COLO668 (cell line): Measurements from ENCODE around the gene ASB2.

Experiments
- DNase-seq: peaks from one replicate; lab custom pipeline; 2025; ENCODE audit not compliant: unreplicated experiment; lab: John Stamatoyannopoulos, UW

The ASB2 gene

DNA sequence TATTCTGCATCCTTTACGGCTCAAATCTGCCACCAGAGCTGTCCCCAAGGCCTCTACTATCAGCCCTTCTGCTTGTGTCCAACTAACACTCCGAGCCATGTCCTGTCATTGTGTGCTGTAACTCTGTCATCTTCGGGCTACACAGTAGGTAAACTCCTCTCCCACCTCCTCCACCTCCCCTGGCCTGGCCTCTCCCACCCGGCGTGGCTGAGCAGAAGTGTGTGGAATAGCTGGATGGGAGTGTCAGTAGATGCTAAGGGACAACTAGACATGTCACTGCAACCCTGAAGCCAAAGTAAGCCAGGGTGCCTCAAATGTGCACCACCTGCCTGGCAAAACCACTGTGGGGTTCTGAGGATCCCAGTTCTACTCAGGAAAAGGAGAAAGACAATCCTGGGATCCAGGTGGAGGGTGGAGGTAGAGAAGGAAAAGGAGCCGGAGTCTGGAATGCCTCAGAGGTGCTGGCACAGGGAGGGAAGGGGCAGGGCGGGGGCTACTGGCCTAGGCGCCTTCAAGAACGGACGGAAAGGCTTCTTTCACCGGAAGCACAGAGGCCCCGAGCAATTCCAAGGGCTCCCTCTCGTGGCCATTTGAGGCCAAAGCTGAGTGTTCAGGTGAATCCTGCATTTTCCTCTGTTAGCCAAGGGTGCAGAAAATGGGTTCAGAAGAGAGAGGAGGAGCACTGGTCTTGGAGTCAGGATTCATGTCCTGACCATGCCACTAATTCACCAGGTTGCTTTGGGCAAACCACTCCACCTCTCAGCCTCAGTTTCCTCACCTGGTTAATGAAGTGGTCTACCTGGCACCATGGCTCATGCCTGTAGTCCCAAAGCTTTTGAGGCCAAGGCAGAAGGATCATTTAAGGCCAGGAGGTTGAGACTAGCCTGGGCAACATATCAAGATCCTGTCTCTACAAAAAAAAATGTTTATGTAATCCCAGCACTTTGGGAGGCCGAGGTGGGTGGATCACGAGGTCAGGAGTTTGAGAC is 69.7 kb downstream of the ASB2 start:
- DNase-seq: peak; percentile 62

DNA sequence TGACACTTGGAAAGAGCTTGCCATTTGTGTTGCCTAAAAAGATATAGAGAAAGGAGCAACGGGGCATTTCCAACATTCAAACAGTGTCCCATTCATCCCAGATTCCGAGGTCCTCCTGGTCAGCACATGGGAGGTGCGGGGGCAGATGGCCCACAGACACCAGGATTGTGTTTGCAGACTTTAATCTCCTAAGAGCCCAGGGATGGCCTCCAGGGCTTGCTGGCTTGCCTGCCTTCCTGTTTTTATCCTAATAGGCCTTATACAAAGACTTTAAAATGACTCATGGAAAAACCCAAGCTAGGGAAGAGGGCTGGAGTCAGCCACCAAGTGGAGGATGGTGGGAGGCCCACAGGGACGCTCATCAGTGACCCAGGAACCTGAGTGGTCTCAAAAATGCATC is 70.7 kb downstream of the ASB2 start:
- no peak for DNase-seq

DNA sequence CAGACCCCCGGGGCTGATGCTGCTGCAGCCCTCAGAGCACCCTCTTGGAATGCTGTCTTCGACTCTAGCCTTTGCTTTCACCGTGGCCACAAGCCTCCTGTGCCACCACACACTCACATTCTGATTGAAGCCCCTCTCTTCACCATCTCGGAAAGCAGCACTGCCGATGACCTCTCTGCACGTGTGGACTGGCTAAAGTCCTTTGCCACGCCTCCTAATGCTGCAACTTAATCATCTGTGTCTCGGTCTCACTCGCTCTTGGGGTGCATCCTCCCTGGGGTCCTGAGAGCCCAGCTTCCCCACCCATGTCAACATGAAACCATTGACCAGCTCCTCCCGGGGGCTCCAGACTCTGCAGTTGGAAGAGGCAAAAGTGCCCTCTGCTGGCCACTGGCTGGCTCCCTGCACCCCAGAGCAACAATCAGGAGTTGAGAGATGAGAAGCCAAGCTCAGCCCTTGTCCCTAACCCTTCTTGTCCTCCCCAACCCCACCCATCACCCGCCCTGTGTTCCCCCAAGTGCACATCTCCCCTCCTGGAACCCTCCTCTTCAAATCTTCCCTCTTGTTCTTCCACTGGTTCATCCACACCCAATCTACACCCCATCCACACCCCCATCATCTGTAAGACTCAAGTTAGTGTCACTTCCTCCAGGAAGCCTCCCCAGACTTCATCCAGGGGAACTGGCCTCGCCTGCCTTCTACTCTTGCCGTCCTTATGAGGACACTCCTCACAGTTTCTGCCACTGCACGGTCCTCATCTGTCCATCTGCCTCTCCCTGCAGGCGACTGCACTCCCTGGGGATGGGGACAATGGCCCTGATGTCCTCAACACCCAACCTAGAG is 72.8 kb downstream of the ASB2 start:
- no peak for DNase-seq

DNA sequence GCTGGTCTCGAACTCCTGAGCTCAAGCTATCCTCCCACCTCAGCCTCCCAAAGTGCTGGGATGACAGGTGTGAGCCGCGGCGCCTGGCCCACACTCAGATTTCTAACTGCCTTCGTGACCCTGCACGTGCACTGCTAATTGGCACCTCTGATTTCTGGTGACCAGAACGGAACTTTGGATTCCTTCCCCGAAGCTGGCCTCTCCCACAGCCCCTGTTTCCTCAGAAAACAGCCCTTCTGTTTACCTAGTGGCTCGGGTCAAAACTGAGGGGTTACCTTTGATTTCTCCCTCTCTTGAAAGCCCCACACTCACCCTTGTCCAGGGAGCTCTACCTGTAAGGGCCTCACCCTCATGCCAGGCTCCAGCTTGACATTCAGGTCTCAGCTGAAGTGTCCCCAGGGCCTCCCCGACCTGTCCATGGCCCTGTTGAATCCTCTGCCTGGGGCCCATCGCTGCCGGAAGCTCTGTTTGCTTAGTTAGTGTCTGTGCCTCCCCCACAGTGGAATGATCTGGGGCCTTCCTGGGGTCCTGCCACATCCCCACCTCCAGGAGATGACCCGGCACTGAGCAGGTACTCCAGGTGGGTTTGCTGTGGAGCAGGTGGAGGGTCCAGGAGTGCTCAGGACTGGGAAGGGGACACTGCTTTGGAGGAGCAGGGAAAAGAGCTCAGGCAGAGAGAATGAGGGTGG is 73.6 kb downstream of the ASB2 start:
- DNase-seq: no peak

DNA sequence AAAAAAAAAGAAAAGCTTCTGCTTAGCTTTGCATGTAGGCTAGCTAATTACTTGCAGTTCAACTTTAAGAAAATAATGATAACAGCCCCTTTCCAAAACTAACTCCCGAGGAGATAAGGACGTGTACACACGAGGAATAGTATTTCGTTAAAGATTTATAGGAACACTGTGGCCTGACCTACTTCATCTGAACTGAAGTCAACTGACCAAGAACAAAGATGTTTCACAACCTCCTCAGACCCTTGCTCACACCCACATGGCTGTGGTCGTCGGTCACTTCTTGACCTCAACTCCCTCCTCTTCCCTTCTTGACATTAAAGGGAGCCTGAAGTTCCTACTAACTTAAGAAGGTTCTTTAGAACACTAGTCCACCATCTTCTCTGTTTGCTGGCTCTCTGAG is 74.6 kb downstream of the ASB2 start:
- DNase-seq: no peak

DNA sequence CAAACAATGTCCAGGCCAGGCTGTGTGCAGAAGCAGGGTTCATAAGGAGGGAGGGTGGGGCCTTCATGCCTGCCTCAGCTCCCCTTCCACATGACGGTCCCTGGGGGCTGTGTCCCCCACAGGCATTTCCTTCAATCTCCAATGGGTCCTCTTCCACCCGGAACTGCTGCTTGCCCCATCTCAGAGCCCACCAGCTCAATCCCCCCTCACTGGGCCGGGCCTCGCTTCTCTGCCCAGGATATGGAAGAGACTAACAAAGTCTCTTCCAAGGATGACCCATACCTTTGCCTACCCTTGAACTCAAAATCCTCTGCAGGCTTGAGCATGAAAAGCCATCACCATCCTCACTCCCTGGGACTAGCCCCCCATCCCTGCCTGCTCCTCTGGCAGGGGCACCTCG is 77.6 kb downstream of the ASB2 start:
- DNase-seq: no peak

DNA sequence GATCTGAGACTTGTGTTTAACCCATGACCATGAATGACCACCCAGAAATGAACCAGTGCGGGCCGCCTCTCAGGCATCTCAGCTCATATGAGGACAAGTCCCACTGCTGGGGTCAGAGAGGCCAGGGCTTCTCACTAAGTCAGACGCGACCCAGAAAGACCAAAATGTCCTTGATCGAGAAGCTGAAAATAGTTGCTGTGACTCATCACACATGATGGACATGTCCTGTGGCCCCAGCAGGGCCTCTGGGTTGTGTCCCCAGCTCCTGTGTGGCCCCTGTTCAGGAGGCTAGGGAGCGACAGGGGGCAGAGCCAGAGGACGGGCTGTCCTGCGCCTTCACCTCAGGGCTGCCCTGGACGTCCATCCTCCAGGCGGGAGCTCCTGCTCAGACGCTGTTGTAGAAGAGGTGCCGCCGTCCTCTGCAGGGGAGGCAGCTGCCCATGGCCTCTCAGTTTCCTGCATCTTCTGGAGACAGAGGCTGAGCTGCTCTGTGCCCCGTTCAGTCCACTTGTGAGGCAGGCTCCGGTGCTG is 78.2 kb downstream of the ASB2 start:
- DNase-seq: no peak

DNA sequence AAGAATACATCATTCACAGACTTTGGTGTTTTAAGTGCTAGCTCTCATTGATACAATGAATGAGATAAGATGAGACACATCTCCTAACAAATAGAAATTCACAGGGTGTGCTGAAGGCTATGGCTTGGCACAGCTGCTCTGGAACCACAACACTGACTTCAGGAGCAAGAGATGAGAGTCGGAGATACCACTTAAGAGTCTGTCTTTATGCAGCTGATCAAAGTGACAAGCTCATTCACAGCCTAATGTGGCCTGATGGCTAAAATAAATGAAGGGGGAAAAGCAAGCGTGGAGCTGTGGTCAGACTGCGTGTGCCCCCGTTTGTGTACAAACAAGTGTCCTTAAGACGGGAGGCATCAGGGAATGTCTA is 78.9 kb downstream of the ASB2 start:
- DNase-seq: no peak

DNA sequence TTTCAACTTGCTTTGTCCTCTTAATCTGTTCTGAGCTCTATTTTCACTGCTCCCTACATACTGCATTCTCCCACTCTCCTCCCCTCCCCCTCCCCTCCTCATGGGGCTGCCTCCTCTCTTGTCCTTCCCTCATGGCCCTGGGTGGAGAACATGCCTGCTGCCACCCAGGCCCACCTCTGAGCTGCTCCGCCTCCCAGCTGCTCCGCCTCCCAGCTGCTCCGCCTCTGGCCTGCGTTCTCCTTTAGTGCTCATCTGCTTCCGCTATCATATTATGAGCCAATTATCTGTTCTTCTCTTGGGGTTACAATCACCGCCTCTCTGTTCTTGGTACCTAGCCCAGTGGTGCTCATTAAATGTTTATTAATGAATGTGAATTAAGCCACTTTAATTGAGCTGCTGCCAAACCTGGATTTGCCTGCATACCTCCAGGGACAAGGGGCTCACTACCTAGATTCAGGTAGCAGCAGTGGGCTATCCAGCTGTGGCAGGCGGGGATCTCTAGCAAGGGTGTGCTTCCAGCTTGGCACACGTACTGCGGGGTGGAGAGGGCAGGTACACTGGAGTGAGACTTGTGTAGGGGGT is 81.3 kb downstream of the ASB2 start:
- DNase-seq: no peak

DNA sequence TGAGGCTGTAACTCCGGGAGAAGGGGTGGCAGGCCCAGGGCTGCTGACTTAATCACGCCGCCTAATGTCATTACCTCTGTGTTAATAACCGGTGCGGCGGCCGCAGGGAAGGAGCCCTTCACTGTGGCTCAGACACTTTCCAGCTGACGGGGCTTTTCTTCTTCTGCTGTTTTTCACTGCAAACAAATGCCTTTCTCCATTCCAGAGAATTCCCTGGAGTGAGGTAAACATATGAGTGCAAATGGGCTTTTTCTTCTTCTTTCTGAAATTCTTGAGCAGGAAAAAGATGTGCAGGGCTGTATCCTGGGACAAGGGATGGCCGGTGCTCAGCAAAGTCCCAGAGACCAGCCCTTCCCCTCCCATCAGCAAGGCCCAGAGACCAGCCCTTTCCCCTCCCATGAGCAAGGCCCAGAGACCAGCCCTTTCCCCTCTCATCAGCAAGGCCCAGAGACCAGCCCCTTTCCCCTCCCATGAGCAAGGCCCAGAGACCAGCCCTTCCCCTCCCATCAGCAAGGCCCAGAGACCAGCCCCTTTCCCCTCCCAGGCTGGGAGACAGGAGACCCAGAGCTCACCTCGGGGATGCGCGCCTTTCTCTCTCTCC is 82.6 kb downstream of the ASB2 start:
- no peak for DNase-seq

DNA sequence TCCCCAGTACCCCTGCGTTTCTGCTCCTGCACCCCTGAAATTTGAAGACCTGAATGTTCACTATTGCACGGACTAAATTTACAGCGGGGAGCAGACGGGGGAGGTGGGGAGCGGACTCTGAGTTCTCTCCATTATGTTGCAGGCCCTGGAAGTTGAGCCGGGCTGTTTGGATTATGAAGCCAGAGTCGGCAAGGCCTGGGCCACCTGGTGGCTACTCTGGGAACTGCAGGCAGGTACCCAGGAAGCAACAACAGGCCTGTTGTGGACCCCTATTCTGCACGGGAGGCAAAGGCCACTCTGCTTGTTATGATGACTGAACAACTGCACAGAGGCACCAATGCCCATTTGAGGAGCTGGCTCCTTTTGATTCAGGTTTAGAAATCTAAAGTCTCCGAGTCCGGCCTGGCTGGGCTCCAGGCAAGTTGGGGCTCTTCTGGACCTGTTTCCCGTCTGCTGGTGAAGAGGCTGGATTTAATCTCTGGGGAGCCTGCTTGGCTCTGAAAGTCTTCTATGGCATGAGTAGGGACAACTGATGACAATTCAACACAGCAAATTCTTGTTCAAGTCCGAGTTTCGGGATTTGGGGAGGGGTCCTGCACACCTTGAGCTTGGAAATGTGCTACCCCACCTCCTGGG is 83.3 kb downstream of the ASB2 start:
- DNase-seq: peak; percentile 64

DNA sequence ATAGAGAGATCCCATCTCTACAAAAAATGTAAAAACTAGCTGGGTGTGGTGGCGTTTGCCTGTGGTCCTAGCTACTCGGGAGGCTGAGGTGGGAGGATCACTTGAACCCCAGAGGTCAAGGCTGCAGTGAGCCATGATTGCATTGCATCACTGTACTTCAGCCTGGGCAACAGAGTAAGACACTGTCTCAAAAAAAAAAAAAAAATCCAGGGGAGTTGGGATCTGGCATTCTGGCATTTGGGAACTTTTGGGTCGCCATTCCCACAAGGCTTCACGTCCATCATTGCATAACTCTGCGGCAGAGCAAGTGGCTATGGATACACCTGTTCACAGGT is 83.9 kb downstream of the ASB2 start:
- no peak for DNase-seq

DNA sequence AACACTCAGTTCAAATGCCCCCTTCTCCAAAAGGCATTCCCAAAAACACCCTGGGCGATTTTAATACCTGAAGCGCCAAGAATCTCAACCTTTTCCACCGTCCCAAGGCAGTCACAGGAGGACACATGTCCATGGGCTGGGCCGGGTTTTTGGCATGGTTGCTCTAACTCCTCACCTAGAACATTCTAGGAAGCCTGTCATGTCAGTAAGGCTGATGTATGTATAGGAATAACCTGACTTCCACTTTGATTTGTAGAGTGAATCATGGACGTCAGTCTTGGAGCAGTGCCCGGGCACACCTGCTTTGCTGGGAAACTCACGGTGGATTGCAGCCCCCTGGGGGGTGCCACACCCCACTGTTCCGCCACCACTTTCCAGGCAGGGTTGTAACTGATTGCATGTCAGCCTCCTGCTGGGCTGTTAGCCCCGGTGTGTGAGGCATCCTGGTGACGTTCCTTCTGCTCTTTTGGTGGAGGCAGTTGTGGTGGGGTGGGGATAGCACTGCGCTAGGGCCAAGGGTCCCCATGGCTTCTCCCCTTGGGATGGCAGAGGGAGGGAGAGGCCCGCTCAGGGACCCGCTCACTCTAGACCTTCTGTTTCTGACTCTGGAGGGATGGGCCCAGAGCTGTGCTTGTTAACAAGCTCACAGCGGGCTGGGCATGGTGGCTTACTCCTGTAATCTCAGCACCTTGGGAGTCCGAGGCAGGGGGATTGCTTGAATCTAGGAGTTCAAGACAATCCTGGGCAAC is 84.4 kb downstream of the ASB2 start:
- no peak for DNase-seq

DNA sequence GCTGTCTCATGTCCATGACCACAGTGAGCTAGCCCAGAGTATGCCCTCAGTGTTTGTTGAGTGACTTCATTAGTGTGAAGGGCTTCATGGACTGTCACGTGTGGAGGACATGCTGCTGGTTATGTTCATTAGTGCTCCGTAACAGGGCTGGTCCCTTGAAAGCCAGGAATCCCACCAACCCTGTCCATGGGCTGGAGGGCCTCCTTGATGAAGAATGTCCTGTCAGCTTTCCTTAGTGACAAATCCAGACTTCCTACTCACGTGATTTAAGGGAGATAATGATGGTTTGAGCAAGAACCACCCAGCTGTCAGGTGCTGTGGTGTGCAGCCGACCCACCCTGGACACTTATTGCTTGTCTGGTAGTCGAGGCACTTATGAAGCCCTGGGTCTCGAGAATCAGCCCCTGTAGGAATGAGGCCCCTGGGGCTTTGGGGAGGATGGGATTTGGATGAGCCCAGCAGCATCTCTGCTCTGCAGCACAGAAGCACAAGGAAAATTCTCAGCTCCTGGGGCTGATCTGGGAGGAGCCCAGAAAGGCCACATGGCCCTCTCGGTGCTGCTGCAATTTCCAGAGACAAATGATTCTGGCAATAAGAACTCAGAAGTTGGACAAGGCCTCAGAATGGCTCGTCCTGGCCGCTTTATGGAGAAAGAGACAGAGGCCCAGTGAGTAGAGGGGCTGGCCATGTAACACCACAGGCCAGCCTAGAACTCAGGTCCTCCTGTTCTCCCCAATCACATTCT is 86.5 kb downstream of the ASB2 start:
- no peak for DNase-seq

DNA sequence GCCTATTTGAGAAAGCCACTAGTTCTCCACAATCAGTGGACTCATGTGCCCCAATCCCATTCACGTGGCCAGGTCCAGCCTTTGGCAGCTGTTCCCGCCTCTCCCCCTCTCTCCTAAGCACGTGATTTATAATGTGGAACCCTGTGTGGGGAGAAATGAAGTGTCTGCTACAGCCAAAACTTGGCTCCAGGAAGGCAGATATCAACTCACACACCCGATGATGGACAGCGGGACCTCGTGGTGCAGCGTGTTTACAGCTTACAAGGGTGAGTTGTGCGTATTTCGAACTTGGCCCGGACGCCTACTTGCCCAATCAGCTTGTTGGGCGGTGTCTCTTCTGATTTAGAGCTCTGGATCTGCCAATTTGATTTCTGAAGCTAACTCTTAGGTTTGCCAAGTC is 87.4 kb downstream of the ASB2 start:
- no peak for DNase-seq

DNA sequence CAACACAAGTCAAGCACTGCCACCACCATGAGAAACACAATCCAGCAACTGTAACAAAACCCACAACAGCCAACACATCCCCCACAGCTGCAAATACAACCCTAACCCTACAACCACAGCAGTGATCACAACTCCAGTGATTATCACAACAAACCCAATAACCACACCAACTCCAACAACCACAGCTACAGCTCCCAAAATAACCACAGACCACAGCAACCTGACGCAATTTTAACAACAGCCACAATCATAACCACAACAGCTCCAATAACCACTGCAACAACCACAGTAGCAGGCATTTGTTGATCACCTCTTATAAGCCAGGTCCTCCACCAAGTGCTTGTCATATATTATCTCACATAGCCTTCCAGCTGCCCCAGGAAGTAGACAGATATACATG is 91.4 kb downstream of the ASB2 start:
- no peak for DNase-seq
